HepG2 (cell line): ENCODE measurements around the gene BTRC. TPM values are rescaled to one million over a fixed set of nuclear protein-coding genes. Genes with fewer than 3 reads are reported as not detected.

Experiments used
- ATAC-seq: fragments of 200-7000 bp; cut with Tn5 transposase; 3 replicates; pipeline ENCODE4 v1.9.1; 2020; ENCODE audit warnings: mild to moderate bottlenecking, moderate library complexity
- BruUV-seq: library from RNA; stranded (reverse); fragments of 400-500 nt; replicated peaks from 2 replicates; lab custom pipeline; 2021; lab: Mats Ljungman, UMichigan
- CTCF ChIA-PET: fragments of 300-600 bp; formaldehyde crosslinking; extraction: SDS; loops from one replicate; lab custom pipeline; 2021; ENCODE audit warnings: low total read pairs, inconsistent platforms, low intra/inter-chr PET ratio; lab: Yijun Ruan, JAX
- POLR2A ChIA-PET: fragments of 350-600 bp; sonication (Branson Sonifier 250); formaldehyde crosslinking; loops from one replicate; lab custom pipeline; 2020; ENCODE audit warnings: antibody characterized with exemption, inconsistent platforms; lab: Yijun Ruan, JAX
- DNase-seq: peaks from one replicate; pipeline ENCODE4 v3.0.0-alpha.2; 2015; ENCODE audit warnings: low spot score
- FAIRE-seq: peaks from 3 replicates; lab custom pipeline; 2011; peaks lifted over from hg19 to GRCh38; lab: Jason Lieb, UNC
- H2AFZ ChIP-seq: one replicate; pipeline ENCODE4 v1.6.1; 2011; ENCODE audit warnings: low read length, inconsistent platforms
- H3K27ac ChIP-seq: fragments of 300-600 bp; 3 replicates; pipeline ENCODE4 v1.8.0; 2011; ENCODE audit warnings: mixed run types, mild to moderate bottlenecking, mixed read lengths, low read length, inconsistent platforms; ENCODE audit not compliant: insufficient read depth; ENCODE audit errors: extremely low read length
- H3K27me3 ChIP-seq, 2 experiments: fragments of 200-600 bp in 1 of 2; 2 replicates in 1 of 2; 3 replicates in 1 of 2; pipeline versions ENCODE4 v1.6.0 to v1.8.0; 2011; ENCODE audit warnings: low read length in 2 of 2, mild to moderate bottlenecking in 2 of 2, moderate library complexity in 2 of 2, inconsistent platforms in 1 of 2; ENCODE audit not compliant: insufficient read depth in 2 of 2, control insufficient read depth in 1 of 2
- H3K36me3 ChIP-seq, 2 experiments: fragments of 200-600 bp in 1 of 2; replicated peaks in 1 of 2; 2 replicates in 1 of 2; 3 replicates in 1 of 2; pipeline versions ENCODE4 v1.5.1 to v1.8.0; 2011; ENCODE audit warnings: low read length in 2 of 2, inconsistent platforms in 1 of 2; ENCODE audit not compliant: insufficient read depth in 2 of 2, control insufficient read depth in 1 of 2
- H3K4me1 ChIP-seq: 2 replicates; pipeline ENCODE4 v1.5.1; 2012; ENCODE audit warnings: low read length, inconsistent platforms; ENCODE audit not compliant: insufficient read depth
- H3K4me2 ChIP-seq: 2 replicates; pipeline ENCODE4 v1.6.0; 2011; ENCODE audit warnings: low read depth, low read length, inconsistent platforms
- H3K4me3 ChIP-seq, 3 experiments: fragments of 200-600 bp in 1 of 3; sonication (generic), shearing (Covaris generic) in 1 of 3; replicated peaks in 1 of 3; 2 replicates each; pipeline ENCODE4 v1.5.1; 2011 to 2016; ENCODE audit warnings: low read length in 3 of 3, inconsistent platforms in 2 of 3, low read depth in 2 of 3, mild to moderate bottlenecking in 2 of 3, control low read depth in 1 of 3, mixed read lengths in 1 of 3; ENCODE audit not compliant: insufficient read depth in 1 of 3
- H3K79me2 ChIP-seq: one replicate; pipeline ENCODE4 v1.6.1; 2011; ENCODE audit warnings: low read length, inconsistent platforms; ENCODE audit not compliant: insufficient read depth
- H3K9ac ChIP-seq: 2 replicates; pipeline ENCODE4 v1.6.0; 2011; ENCODE audit warnings: mild to moderate bottlenecking, low read depth, low read length, inconsistent platforms; ENCODE audit not compliant: insufficient read depth
- H3K9me3 ChIP-seq: 2 replicates; pipeline ENCODE4 v1.5.1; 2012; ENCODE audit warnings: mild to moderate bottlenecking, low read length
- H4K20me1 ChIP-seq: 2 replicates; pipeline ENCODE4 v1.6.0; 2011; ENCODE audit warnings: inconsistent platforms, mild to moderate bottlenecking, low read length, moderate library complexity; ENCODE audit not compliant: insufficient read depth
- ADNP ChIP-seq: sonication (generic); formaldehyde crosslinking; IDR thresholded peaks from 2 replicates; pipeline ENCODE4 v1.4.0; 2020; ENCODE audit warnings: missing genetic modification reagents
- CBX5 ChIP-seq: sonication (generic); formaldehyde crosslinking; IDR thresholded peaks from 2 replicates; pipeline ENCODE4 v1.4.0; 2020; ENCODE audit warnings: missing genetic modification reagents, borderline replicate concordance
- ZNF496 ChIP-seq: sonication (generic); formaldehyde crosslinking; IDR thresholded peaks from 2 replicates; pipeline ENCODE4 v1.8.1; 2023; ENCODE audit warnings: mild to moderate bottlenecking, moderate library complexity, missing genetic modification reagents; ENCODE audit not compliant: insufficient replicate concordance
- WGBS: methylation state at CpG from one replicate; pipeline ENCODE4 v1.1.6; 2017; ENCODE audit warnings: low lambda C conversion rate; 5-methylcytosine and 5-hydroxymethylcytosine counted together
- in situ Hi-C: cut with HindIII; loops from 2 replicates; pipeline ENCODE4 v1.10.0; 2017; ENCODE audit warnings: low pct_unique_long_range_greater_than_20kb; ENCODE audit not compliant: extremely low pct_ligation_motif_present
- intact Hi-C: fragments of 100-400 bp; cut with micrococcal nuclease; formaldehyde crosslinking; loops from one replicate; pipeline ENCODE4 v1.10.0; 2022; ENCODE audit not compliant: unreplicated experiment
- polyA plus RNA-seq, 8 experiments: library from polyadenylated mRNA; depleted of rRNA in 3 of 8; stranded (reverse) in 7 of 8; unstranded in 1 of 8; fragments of >200 nt; fragmentation: Illumina TruSeq in 4 of 8; extraction: Trizol in 4 of 8; gene quantifications; 2 replicates each; pipeline versions ENCODE4 v1.2.1 to v1.2.3, GENCODE V29; 2011 to 2016; ENCODE audit warnings: low read depth in 4 of 8, missing spikeins in 1 of 8, mixed read lengths in 1 of 8; ENCODE audit not compliant: insufficient read depth in 1 of 8
- total RNA-seq, 5 experiments: library from RNA; depleted of rRNA; stranded (reverse); fragments of >200 nt; fragmentation: Illumina TruSeq; extraction: Trizol; gene quantifications; 2 replicates each; pipeline ENCODE4 v1.2.3, GENCODE V29; 2016; ENCODE audit warnings: low read depth in 1 of 5
- TF ChIP-seq, protein P1 (sequence below): sonication (generic); formaldehyde crosslinking; IDR thresholded peaks from 2 replicates; pipeline ENCODE4 v1.4.0; 2020; ENCODE audit warnings: missing genetic modification reagents

BTRC gene
- total and polyA plus RNA-seq, 2 of the 13 experiments (the other 11 are each of a cell fraction or from before 2014, with no cell fraction given), result 12.0 to 14.4 TPM

DNA sequence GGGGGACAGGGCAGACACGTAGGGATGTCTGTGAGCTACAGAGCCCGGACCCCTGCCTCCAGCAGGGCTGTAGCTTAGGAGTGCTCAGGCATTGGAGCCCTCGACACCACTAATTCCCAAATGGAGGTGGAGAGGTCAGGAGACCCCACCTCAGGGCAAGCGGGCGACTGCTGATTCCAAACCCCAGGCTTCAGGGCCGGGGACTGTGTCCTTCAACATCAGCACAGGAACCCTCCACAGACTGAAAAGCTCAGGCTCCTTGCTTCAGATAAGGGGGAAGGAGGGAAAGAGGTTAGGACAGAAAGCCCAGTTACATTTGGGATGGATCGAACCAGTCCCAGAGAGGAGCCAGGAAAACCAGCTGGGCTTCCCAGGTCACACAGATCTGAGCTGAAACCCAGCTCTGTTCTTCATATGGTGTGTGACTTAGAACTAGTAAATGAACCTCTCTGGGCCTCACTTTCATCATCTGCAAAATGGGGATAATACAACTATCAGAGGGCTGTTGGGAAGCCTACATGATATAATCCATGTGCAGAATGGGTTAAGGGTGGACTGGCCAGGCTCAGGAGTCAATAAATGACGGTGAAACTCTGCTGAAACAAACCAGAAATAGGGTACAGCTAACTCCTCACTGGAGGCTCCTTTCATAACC is 217.4 kb downstream of the BTRC start (continued):
- TF ChIP-seq, protein P1, sequence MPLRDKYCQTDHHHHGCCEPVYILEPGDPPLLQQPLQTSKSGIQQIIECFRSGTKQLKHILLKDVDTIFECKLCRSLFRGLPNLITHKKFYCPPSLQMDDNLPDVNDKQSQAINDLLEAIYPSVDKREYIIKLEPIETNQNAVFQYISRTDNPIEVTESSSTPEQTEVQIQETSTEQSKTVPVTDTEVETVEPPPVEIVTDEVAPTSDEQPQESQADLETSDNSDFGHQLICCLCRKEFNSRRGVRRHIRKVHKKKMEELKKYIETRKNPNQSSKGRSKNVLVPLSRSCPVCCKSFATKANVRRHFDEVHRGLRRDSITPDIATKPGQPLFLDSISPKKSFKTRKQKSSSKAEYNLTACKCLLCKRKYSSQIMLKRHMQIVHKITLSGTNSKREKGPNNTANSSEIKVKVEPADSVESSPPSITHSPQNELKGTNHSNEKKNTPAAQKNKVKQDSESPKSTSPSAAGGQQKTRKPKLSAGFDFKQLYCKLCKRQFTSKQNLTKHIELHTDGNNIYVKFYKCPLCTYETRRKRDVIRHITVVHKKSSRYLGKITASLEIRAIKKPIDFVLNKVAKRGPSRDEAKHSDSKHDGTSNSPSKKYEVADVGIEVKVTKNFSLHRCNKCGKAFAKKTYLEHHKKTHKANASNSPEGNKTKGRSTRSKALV (CRISPR knock-in tag), result no peak
- TF ChIP-seq ZNF496 (CRISPR knock-in tag), result no peak

DNA sequence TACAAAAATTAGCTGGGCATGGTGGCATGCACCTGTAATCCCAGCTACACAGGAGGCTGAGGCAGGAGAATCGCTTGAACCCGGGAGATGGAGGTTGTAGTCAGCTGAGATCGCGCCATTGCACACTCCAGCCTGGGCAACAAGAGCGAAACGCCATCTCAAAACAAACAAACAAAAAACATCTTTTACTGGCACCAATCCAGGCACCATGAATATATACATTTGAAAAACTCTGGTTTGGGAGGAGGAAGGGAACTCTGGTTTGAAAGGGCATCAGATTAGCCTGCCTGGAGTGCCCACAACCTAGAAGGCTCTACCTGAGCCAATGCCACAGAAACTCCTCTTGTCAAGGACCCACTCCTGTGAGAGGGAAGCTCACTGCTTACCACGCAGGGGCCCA is 218.2 kb downstream of the BTRC start:
- POLR2A ChIA-PET, result interaction anchor here (2.3 kb wide), 1 partner anchor 15 kb away, joined by 10 read pairs; the partner anchor contains the start of genes DPCD and POLL
- TF ChIP-seq ADNP (CRISPR knock-in tag), result no peak
- TF ChIP-seq CBX5 (CRISPR knock-in tag), result no peak
- ATAC-seq (no peak), FAIRE-seq (no peak), DNase-seq (no peak)
- intact Hi-C loops (loop anchor here (5.0 kb wide), 1 partner anchor 280 kb away; no protein-coding TSS in a partner anchor), in situ Hi-C loops (loop anchor here (5.0 kb wide), 1 partner anchor 280 kb away; no protein-coding TSS in a partner anchor)
- H4K20me1 ChIP-seq, result no peaks in the 10 kb centered on the region
- no peak overlapping the region for H3K27ac ChIP-seq
- H3K27me3 ChIP-seq, result peaks cover 0 to 31% of the 10 kb centered on the region in 2 experiments; a peak in 4 of 5 replicates
- no peak overlapping the region for H3K9ac ChIP-seq
- 94% methylated on average over 7 of the region's 7 CpGs for WGBS
- no peaks in the 10 kb centered on the region for H3K36me3 ChIP-seq
- no peak overlapping the region for H2AFZ ChIP-seq
- H3K4me2 ChIP-seq, result no peak overlapping the region
- H3K9me3 ChIP-seq, result no peaks in the 10 kb centered on the region
- H3K4me3 ChIP-seq, result no peak overlapping the region
- BruUV-seq, result no TSS peak
- peaks cover 30% of the 10 kb centered on the region for H3K4me1 ChIP-seq
- no peaks in the 10 kb centered on the region for H3K79me2 ChIP-seq
- CTCF ChIA-PET, result no interaction called here
